Gastrocnemius medialis (tissue), 4 donors: ENCODE data around the gene CPA3.

Experiments used
- POLR2A ChIP-seq, 2 donors: fragments of 450-650 bp; IDR thresholded peaks; one replicate each; pipeline ENCODE4 v1.6.1; 2017; ENCODE audit warnings: antibody characterized with exemption in 2 of 2, mild to moderate bottlenecking in 2 of 2, moderate library complexity in 2 of 2
- TF ChIP-seq, protein P1 (sequence below), 5 experiments: fragments of 450-650 bp in 3 of 5; fragments of 200-600 bp in 2 of 5; sonication (generic) in 2 of 5; IDR thresholded peaks in 4 of 5; conservative IDR thresholded peaks in 1 of 5; 1 replicate in 4 of 5; 2 replicates in 1 of 5; pipeline ENCODE4 v1.5.1; 2016 to 2019; ENCODE audit warnings: antibody characterized with exemption in 5 of 5, mild to moderate bottlenecking in 3 of 5, moderate library complexity in 3 of 5

DNA sequence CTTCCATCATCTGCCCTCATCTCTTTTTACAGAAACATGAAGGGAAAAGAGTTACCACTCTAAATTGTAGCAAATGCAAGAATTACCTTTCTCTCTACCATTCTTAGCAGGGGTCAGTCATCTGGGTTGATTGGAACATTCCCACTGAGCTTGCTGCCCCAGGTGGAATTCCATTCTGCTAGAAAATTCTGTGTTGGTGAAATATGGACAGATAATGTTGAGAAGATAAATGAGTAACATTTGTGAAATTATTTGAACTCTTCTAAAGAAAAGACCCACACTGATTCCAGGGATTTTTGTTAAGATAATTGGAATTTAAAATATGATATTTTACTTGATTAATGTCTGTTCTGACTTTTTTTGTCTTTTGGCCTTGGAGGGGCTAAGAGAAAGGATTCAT is 11.0 kb upstream of the CPA3 start:
- TF ChIP-seq, protein P1, sequence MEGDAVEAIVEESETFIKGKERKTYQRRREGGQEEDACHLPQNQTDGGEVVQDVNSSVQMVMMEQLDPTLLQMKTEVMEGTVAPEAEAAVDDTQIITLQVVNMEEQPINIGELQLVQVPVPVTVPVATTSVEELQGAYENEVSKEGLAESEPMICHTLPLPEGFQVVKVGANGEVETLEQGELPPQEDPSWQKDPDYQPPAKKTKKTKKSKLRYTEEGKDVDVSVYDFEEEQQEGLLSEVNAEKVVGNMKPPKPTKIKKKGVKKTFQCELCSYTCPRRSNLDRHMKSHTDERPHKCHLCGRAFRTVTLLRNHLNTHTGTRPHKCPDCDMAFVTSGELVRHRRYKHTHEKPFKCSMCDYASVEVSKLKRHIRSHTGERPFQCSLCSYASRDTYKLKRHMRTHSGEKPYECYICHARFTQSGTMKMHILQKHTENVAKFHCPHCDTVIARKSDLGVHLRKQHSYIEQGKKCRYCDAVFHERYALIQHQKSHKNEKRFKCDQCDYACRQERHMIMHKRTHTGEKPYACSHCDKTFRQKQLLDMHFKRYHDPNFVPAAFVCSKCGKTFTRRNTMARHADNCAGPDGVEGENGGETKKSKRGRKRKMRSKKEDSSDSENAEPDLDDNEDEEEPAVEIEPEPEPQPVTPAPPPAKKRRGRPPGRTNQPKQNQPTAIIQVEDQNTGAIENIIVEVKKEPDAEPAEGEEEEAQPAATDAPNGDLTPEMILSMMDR (IDR thresholded peaks at IDR 0.05 in 4 of 5, conservative IDR thresholded peaks at IDR 0.05 in 1 of 5): no peak
- no peak for TF ChIP-seq POLR2A (IDR thresholded peaks at IDR 0.05)
